Iris pigment epithelial cell (primary cell): Measurements from ENCODE around the gene CASK.
"Not testable (repeated sequence)": the region's sequence is repeated elsewhere in the genome, so short reads cannot be mapped to it uniquely, and the experiment has no call there.

ENCODE experiments used
- DNase-seq: peaks from one replicate; pipeline ENCODE4 v3.0.0-alpha.2; 2011; ENCODE audit warnings: low read depth

Gene CASK

DNA sequence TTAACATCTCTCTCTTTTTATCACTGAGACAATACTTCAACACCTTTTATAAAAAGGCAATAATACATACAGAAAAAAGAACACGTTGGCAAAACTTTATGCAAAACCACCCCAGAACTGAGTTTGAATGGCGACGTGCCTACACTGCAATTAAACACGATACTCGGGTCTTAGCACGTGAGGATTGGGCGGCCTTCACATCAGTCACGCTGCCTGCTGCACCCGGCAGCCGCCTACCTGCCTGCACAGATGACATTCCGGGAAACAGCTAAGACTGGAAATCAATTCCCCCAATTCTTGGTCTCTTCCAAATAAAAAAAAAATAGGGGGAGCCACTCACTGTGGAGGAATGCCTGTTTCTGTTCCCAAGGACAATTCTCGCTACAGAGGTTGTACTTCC lies 408.0 kb downstream of the CASK start:
- DNase-seq = no peak

GRCh38 chrX:41514179-41514578 lies 409.2 kb downstream of the CASK start:
- DNase-seq = no peak

DNA sequence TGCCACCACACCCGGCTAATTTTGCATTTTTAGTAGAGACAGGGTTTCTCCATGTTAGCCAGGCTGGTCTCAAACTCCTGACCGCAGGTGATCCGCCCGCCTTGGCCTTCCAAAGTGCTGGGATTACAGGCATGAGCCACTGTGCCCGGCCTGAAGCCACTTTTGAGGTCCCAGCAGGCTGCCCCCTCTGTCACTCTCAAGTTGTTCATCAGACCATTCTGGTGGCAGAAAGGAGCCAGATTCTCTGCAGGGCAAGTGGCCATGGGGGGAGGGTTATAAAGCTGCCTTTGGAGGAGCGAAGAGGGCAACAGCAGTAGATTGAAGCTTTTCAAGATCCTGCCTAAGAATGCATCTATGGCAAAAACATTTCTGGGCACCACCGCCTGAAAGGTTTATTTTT lies 410.5 kb downstream of the CASK start:
- not testable (repeated sequence) for DNase-seq

GRCh38 chrX:41512394-41512793 lies 411.0 kb downstream of the CASK start:
- no peak for DNase-seq

DNA sequence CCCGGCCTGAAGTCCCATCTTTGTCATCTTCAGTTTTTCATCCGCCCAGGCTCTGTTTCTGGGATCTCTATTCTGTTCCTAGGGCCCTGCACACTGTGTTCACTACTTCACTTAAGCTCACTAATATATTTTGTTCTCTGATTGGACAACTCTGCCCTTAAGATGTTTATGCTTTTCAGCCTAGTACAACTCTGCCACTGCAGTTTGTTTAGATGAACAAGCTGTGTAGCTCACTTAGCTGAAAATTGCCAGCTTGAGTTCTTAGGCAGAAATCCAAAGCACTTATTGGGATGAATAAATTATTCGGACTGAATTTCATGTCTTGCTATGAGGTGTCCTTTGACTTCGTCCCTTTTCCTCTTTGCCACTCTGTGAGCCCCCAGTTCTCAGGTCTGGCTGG lies 415.4 kb downstream of the CASK start:
- no peak for DNase-seq

DNA sequence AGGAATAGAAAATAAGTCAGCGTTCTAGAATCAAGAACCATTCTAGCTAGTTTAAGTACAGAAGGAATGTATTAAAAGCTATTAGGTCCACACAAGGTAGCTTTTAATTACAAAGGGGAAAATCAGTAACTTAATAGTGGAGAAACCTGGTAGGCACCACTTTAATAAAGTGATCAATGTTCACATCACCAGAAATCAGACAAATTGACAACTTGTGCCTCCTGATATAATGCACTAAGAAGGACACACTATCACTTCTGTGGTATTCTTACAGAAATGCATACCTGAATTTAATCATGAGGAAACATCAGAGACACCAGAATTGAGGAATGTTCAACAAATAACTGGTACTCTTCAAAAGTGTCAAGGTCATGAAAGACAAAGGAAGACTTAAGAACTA lies 421.4 kb downstream of the CASK start:
- DNase-seq = no peak

- no peak for DNase-seq
Measured at GRCh38 chrX:41499984-41500383, 423.4 kb downstream of the CASK start.

DNA sequence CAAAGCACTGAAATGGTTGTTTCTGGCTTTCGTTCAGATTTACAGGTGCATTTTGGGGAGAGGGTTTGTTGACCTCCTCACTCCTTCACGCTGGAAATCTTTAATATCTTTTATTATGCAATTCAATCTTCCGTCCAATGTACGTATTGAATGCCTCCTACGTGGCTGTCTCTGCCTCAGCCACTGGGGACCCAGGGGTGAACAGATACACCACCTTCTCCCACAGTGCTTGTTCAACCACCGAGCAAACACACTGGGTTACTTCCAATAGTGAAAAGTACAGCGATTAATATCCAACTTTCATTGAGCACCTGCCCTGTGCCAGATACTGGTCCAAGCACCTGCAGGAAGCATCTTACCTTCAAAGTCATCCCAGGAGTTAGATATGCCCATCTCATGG lies 424.2 kb downstream of the CASK start:
- DNase-seq = no peak

- peak; percentile 95 for DNase-seq
Measured at GRCh38 chrX:41491267-41492004, 431.9 kb downstream of the CASK start.

DNA sequence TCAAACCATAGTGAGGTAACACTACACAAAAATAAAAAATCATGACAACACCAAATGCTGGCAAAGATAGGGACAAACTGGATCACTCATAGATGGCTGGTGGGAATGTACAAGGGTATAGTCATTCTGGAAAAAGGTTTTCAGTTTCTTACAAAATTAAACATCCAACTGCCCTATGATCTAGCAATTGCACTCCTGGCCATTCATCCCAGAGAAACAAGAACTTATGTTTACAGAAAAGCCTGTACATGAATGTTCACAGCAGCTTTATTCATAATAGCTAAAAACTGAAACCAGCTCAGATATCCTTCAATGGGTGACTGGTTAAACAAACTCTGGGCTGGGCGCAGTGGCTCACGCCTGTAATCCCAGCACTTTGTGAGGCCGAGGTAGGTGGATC lies 432.9 kb downstream of the CASK start:
- no peak for DNase-seq

GRCh38 chrX:41482154-41482850 lies 441.1 kb downstream of the CASK start:
- no peak for DNase-seq

DNA sequence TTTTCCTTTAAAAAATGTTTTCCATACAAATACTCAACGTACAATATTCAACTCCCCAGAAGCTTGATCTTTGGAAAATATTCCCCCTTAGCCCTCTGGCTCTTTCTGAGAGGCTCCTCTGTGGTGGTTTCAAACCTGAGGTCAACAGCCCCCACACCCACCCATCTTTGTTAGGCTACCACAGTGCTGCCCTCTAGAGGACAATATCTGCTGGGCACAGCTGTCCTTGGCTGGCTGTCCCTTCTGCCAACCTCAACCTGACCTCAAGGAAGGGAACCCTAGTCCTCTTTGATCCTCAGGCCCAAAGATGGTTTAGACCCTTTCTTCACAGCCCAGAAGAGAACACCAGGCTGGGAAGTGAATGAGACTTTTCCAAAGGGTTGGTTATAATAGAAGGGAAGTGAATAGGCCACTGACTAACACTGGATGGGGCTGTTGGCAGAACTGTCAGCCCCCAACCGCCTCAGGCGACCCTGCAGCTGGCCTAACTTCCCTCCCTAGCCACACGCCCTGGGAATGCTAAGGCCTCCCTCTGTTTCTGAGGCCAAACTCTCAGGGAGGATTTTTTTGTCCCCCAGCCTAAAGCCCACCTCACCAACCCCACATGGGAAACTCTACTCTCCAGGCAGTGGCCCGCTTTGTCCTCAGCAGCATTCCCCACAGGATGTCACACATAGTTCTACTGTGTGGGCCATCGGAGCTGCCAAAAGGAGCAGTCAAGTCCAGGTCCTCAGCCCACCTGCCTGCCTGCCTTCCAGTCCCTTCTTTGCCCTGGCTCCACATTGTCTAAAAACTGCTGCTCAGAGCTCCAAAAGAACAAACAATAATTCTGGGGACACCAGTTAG lies 441.9 kb downstream of the CASK start:
- no peak for DNase-seq

DNA sequence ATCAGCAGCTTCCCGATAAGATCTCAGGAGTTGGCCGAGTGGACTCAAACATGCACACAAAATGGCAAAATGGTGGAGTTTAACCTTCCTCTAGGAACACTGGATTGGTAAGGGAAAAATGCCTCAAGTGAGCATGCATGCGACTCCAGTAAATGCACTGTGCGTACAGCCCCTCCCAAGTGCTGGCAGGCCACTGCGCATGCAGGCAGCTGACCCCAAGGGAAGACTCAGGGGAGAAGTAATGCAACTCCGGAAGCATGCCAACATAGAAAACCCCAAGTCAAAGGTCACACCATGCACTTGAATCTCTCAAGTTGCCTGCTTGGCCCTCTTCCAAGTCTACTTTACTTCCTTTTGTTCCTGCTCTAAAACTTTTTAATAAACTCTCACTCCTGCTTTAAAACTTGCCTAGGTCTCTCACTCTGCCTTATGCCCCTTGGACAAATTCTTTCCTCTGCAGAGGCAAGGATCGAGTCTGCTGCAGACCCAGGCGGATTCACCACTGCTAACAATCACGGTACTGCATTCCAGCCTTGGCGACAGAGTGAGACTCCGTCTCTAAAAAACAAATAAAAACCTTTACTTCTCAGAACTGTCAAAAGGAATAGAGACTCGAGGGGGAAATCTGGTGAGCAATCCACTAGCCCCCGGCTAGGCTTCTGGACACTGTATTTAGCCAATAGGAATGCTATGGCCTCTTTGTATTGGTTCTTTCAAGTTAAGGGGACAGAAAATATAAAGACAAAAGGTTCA lies 442.7 kb downstream of the CASK start:
- no peak for DNase-seq

DNA sequence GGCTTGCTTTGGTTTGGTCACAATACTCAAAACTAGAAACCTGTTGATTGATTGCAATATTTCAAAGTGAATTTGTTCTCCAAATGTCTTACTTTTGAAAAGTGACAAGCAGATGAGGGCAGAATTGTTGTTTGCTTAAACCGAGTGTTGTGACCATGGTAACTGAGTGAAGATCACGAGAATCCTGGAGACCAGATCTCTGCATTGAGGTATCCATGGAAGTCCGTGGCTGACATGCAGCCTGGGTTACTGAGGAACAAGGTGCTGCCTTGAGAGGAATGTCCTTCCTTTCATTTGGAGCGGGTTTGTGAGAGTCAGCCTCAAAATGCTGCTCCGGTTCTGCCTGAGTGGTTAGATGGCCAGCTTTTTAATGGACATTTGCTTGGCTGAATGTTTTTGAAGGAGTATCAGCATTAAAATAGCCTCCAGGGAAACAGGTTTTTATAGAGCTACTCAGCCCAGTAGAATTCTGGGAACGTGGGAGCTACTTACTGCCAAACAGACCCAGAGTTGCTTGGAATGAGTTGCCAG lies 444.9 kb downstream of the CASK start:
- DNase-seq = no peak

DNA sequence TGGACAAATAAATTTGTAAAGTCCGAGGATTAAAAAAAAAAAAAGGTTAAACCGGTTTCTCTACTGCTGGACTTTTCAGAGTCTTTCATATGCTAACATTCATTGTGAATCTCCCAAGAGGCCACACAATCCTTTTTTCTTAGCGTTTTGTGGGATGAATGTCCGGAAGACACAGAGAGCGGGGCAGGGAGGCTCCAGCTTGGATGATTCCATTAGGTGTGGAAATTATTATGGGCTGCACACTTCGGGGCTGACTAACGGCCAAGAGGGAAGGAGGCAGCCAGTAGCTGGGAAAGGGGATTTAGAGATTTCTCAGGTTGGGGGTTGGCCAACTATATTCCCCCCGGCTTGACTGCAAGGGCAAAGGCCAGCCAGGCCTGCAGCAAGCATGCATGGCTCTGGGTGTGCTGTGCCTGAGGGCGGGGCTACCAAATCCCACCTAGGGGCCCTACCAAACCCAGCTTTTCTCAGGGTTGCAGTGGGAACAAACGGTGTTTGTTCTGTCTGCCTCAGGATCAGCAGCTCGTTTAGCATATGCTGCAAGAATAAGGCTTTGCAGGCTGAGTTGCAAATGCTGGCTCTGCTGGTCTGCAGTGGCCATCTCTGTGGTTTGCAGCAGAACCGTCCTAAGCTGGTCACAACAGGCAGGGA lies 447.6 kb downstream of the CASK start:
- peak; percentile 10 for DNase-seq

- DNase-seq = no peak
Measured at GRCh38 chrX:41475191-41475590, 448.2 kb downstream of the CASK start.

DNA sequence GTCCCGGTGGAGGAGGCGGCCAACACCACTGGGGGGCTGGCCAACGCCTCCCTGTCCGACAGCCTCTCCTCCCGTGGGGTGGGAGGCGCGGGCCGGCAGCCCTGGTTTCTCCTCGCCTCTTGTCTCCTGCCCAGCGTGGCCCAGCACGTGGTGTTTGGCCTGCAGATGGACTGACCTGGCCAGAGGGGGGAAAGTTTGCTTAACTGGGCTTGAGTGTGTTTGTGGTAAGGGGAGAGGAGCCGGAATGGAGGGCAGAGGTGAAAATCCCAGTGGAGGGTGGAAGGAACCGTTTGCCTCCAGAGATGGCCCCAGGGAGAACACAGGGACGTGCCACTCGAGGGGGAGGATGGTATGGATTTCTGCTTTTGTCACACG lies 448.6 kb downstream of the CASK start:
- DNase-seq = no peak

GRCh38 chrX:41473936-41474725 lies 449.2 kb downstream of the CASK start:
- DNase-seq = no peak

GRCh38 chrX:41472231-41472815 lies 451.0 kb downstream of the CASK start:
- DNase-seq = no peak

GRCh38 chrX:41471786-41472185 lies 451.6 kb downstream of the CASK start:
- no peak for DNase-seq
